Mesothelial cell of epicardium (in vitro differentiated cells): ENCODE results near the gene SUN1. TPM values are rescaled to one million over a fixed set of nuclear protein-coding genes. Genes with fewer than 3 reads are reported as not detected.

ENCODE experiments used
- DNase-seq, 2 experiments: peaks; one replicate each; pipeline ENCODE4 v3.0.0; 2021; ENCODE audit warnings: low spot score in 2 of 2; ENCODE audit not compliant: unreplicated experiment in 2 of 2
- H3K27ac Mint-ChIP-seq: 2 replicates; pipeline ENCODE4 v1.8.0; 2021; ENCODE audit warnings: mixed read lengths
- H3K27me3 Mint-ChIP-seq: 2 replicates; pipeline ENCODE4 v1.8.0; 2021; ENCODE audit warnings: low read depth, mixed read lengths
- H3K36me3 Mint-ChIP-seq: 2 replicates; pipeline ENCODE4 v1.8.0; 2021; ENCODE audit warnings: mixed read lengths
- H3K4me1 Mint-ChIP-seq: 2 replicates; pipeline ENCODE4 v1.8.0; 2021; ENCODE audit warnings: mixed read lengths
- H3K4me3 Mint-ChIP-seq: 2 replicates; pipeline ENCODE4 v1.8.0; 2021; ENCODE audit warnings: mild to moderate bottlenecking, moderate library complexity, mixed read lengths
- H3K9me3 Mint-ChIP-seq: 2 replicates; pipeline ENCODE4 v1.8.0; 2021; ENCODE audit warnings: mixed read lengths
- total RNA-seq: library from RNA; stranded (reverse); gene quantifications from 3 replicates; pipeline ENCODE4 v1.2.1, GENCODE V29; 2021
- TF ChIP-seq, protein P1 (sequence below): fragments of 200-600 bp; sonication (generic); IDR thresholded peaks from one replicate; pipeline ENCODE4 v1.5.0; 2021; ENCODE audit warnings: antibody characterized with exemption; ENCODE audit not compliant: unreplicated experiment

Gene SUN1
- total RNA-seq, 1 donor from 2014 or later: 201 TPM

DNA sequence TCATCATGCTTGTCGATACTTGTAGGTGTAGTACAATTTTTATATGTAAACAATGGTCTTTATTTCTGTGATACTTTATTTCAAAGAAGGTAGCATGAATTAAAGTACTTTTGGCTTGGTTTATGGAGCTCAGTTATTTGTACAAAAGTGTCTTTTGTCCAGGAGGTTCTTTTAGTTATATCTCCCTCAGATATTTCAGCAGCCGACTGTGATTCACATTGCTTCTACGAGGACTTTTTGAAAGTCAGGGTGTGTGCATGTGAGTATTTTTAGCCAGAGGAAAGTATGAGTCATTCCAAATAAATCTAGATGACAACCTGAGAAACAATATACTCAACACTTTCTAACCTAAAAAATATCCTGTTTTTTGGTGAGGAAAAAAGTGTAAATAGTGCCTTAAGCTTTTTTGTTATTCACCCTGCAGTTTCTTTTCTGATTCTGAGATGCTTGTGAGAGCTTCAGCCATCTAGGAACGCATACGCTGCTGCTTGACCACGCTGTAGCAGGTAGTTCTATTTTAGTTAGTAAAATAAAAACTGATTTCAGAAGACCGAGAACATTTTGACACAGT lies 595 bp upstream of the SUN1 start:
- H3K27ac Mint-ChIP-seq: peak overlapping the region; percentile 99
- DNase-seq: no peak
- H3K4me1 Mint-ChIP-seq: peaks cover 28% of the 10 kb centered on the region
- no peaks in the 10 kb centered on the region for H3K9me3 Mint-ChIP-seq
- no peaks in the 10 kb centered on the region for H3K27me3 Mint-ChIP-seq
- peaks cover 4% of the 10 kb centered on the region for H3K36me3 Mint-ChIP-seq
- H3K4me3 Mint-ChIP-seq: peak overlapping the region; percentile 41
- TF ChIP-seq, protein P1, sequence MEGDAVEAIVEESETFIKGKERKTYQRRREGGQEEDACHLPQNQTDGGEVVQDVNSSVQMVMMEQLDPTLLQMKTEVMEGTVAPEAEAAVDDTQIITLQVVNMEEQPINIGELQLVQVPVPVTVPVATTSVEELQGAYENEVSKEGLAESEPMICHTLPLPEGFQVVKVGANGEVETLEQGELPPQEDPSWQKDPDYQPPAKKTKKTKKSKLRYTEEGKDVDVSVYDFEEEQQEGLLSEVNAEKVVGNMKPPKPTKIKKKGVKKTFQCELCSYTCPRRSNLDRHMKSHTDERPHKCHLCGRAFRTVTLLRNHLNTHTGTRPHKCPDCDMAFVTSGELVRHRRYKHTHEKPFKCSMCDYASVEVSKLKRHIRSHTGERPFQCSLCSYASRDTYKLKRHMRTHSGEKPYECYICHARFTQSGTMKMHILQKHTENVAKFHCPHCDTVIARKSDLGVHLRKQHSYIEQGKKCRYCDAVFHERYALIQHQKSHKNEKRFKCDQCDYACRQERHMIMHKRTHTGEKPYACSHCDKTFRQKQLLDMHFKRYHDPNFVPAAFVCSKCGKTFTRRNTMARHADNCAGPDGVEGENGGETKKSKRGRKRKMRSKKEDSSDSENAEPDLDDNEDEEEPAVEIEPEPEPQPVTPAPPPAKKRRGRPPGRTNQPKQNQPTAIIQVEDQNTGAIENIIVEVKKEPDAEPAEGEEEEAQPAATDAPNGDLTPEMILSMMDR: no peak

DNA sequence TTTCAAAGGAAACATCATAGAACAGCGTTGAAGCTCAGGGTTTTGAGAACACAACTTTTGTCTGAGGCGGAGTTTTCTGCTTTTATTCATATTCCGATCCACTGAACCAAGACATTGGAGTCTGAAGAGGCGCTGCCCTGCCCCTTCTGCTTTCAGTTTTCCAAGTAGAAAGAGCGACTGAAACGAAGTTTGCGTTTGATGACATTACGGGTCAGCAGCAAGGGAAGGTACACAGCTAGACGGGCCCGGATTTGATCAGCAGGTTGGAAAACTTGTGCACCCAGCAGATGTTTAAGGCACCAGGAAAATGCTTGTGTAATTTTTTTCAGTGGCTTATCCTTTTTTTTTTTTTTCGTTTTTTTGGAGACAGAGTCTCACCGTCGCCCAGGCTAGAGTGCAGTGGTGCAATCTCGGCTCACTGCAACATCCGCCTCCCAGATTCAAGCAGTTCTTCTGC lies 720 bp downstream of the SUN1 start:
- Mint-ChIP-seq H3K36me3 (peaks cover 4% of the 10 kb centered on the region), H3K27me3 (no peaks in the 10 kb centered on the region), H3K4me3 (no peak overlapping the region), H3K4me1 (peaks cover 28% of the 10 kb centered on the region), H3K9me3 (no peaks in the 10 kb centered on the region), H3K27ac (peak overlapping the region; percentile 99)
- TF ChIP-seq, protein P1: no peak
- DNase-seq: no peak

DNA sequence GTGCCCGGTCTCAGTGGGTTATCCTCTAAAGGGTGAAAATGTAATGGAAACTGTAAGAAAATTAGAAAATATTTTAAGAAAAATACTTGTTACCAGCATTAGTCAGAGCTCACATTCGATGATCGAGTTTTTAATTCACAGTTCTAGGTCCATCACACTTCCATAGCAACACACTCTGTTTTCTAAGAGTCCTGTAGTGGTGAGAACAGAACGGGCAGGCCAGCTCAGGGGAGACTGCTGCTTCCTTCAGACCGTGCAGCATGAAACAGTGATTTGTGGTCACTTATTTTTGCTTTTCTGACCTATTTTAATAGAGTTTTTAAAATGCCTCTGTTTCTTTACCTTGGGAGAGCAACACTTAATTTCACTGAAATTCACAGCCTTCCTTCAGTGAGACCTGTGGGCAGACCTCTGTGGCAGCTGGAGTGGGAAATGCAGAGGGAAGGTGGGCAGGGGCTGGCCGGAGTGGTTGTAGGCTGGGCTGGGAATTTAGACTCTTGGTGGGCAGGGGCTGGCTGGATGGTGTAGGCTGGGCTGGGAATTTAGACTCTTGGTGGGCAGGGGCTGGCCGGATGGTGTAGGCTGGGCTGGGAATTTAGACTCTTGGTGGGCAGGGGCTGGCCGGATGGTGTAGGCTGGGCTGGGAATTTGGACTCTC lies 1.5 kb downstream of the SUN1 start:
- no peaks in the 10 kb centered on the region for H3K9me3 Mint-ChIP-seq
- peaks cover 28% of the 10 kb centered on the region for H3K4me1 Mint-ChIP-seq
- DNase-seq: no peak
- TF ChIP-seq, protein P1: no peak
- peak overlapping the region; percentile 99 for H3K27ac Mint-ChIP-seq
- no peak overlapping the region for H3K4me3 Mint-ChIP-seq
- no peaks in the 10 kb centered on the region for H3K27me3 Mint-ChIP-seq
- H3K36me3 Mint-ChIP-seq: peaks cover 4% of the 10 kb centered on the region

DNA sequence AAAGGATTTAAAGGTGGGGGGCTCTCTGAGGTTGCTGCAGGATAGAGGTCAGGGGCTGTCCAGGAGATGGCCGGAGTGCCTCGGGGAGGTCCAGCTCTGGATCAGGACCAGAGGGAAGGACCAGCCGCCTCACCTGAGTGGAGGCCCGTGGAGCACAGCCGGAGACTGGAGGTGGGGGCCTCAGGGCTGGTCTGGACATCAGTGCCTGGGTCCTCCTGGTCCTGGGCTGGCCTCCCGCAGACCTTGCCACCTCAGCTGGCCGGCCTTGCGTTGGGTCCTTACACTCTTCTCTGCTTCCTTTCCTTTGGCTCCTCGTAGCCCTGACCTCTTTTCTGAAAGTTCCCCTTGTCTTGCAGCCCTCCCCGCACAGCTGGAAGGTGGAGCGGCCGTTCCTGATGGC lies 2.0 kb downstream of the SUN1 start:
- Mint-ChIP-seq H3K36me3 (peaks cover 8% of the 10 kb centered on the region), H3K27ac (no peak overlapping the region), H3K9me3 (no peaks in the 10 kb centered on the region), H3K4me1 (peaks cover 28% of the 10 kb centered on the region), H3K4me3 (no peak overlapping the region), H3K27me3 (no peaks in the 10 kb centered on the region)
- TF ChIP-seq, protein P1: no peak
- no peak for DNase-seq

DNA sequence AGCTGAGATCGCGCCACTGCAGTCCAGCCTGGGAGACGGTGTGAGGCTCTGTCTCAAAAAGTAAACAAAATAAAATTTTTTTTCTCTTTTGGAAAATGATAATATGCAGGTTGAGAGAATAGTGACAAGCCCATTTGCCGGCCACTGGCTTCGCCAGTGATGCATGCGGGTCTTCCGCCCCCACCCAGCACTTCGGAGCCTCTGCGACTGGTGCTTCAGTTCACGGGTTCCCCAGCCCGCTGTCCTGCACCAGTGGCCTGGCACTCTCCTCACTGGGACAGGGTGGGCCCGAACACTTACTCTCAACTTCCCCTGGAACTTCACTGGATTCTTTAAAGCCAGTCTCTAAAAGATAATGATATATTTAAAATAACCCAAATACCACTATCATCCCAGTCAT lies 2.7 kb downstream of the SUN1 start:
- TF ChIP-seq, protein P1: no peak
- Mint-ChIP-seq H3K4me3 (no peak overlapping the region), H3K27ac (no peak overlapping the region), H3K27me3 (no peaks in the 10 kb centered on the region), H3K9me3 (no peaks in the 10 kb centered on the region), H3K4me1 (peaks cover 28% of the 10 kb centered on the region), H3K36me3 (peaks cover 13% of the 10 kb centered on the region)
- no peak for DNase-seq
